NB4 (cell line): ENCODE data around the gene DENND4C.

Source experiments
- MYC ChIP-seq: IDR thresholded peaks from 2 replicates; pipeline ENCODE4 v1.6.1; 2011; ENCODE audit warnings: low read depth, low read length
- POLR2A ChIP-seq: IDR thresholded peaks from 2 replicates; pipeline ENCODE4 v1.6.1; 2011; ENCODE audit warnings: mild to moderate bottlenecking; ENCODE audit not compliant: insufficient read length; ENCODE audit errors: extremely low read depth
- TF ChIP-seq, protein P1 (sequence below): IDR thresholded peaks from one replicate; pipeline ENCODE4 v1.5.1; 2012; ENCODE audit warnings: low read depth, low read length
- TF ChIP-seq, protein P2 (sequence below): IDR thresholded peaks from 2 replicates; pipeline ENCODE4 v1.6.1; 2011; ENCODE audit warnings: low read depth, low read length

GRCh38 chr9:19221326-19221725 is 9.2 kb upstream of the DENND4C start:
- no peak for TF ChIP-seq MYC
- TF ChIP-seq, protein P1, sequence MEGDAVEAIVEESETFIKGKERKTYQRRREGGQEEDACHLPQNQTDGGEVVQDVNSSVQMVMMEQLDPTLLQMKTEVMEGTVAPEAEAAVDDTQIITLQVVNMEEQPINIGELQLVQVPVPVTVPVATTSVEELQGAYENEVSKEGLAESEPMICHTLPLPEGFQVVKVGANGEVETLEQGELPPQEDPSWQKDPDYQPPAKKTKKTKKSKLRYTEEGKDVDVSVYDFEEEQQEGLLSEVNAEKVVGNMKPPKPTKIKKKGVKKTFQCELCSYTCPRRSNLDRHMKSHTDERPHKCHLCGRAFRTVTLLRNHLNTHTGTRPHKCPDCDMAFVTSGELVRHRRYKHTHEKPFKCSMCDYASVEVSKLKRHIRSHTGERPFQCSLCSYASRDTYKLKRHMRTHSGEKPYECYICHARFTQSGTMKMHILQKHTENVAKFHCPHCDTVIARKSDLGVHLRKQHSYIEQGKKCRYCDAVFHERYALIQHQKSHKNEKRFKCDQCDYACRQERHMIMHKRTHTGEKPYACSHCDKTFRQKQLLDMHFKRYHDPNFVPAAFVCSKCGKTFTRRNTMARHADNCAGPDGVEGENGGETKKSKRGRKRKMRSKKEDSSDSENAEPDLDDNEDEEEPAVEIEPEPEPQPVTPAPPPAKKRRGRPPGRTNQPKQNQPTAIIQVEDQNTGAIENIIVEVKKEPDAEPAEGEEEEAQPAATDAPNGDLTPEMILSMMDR = no peak
- TF ChIP-seq, protein P2, sequence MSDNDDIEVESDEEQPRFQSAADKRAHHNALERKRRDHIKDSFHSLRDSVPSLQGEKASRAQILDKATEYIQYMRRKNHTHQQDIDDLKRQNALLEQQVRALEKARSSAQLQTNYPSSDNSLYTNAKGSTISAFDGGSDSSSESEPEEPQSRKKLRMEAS = no peak
- no peak for TF ChIP-seq POLR2A
